Vagina (tissue), 2 donors: ENCODE results near the gene SCYL3.

Experiments used
- POLR2A ChIP-seq, 2 donors: fragments of 450-650 bp; IDR thresholded peaks; one replicate each; pipeline ENCODE4 v1.6.1; 2017; ENCODE audit warnings: antibody characterized with exemption in 2 of 2, mild to moderate bottlenecking in 2 of 2, moderate library complexity in 2 of 2
- POLR2AphosphoS5 ChIP-seq, 2 donors: sonication (generic); formaldehyde crosslinking; IDR thresholded peaks; one replicate each; pipeline ENCODE4 v1.9.0; 2017; ENCODE audit warnings: antibody characterized with exemption in 2 of 2, mild to moderate bottlenecking in 2 of 2, low read depth in 1 of 2; ENCODE audit not compliant: insufficient read depth in 1 of 2
- TF ChIP-seq, protein P1 (sequence below), 3 experiments: fragments of 450-650 bp in 2 of 3; fragments of 200-600 bp in 1 of 3; sonication (generic) in 1 of 3; IDR thresholded peaks; one replicate each; pipeline ENCODE4 v1.5.1; 2017 to 2019; ENCODE audit warnings: antibody characterized with exemption in 3 of 3, mild to moderate bottlenecking in 2 of 3, moderate library complexity in 2 of 3

- TF ChIP-seq, protein P1, sequence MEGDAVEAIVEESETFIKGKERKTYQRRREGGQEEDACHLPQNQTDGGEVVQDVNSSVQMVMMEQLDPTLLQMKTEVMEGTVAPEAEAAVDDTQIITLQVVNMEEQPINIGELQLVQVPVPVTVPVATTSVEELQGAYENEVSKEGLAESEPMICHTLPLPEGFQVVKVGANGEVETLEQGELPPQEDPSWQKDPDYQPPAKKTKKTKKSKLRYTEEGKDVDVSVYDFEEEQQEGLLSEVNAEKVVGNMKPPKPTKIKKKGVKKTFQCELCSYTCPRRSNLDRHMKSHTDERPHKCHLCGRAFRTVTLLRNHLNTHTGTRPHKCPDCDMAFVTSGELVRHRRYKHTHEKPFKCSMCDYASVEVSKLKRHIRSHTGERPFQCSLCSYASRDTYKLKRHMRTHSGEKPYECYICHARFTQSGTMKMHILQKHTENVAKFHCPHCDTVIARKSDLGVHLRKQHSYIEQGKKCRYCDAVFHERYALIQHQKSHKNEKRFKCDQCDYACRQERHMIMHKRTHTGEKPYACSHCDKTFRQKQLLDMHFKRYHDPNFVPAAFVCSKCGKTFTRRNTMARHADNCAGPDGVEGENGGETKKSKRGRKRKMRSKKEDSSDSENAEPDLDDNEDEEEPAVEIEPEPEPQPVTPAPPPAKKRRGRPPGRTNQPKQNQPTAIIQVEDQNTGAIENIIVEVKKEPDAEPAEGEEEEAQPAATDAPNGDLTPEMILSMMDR (IDR thresholded peaks at IDR 0.05), result no peak
- TF ChIP-seq POLR2AphosphoS5 (IDR thresholded peaks at IDR 0.05; ENCODE audit: insufficient read depth in 1 of 2, low read depth in 1 of 2), result no peak
- no peak for TF ChIP-seq POLR2A (IDR thresholded peaks at IDR 0.05)
Measured at GRCh38 chr1:169834869-169835268, 58.8 kb downstream of the SCYL3 start.
